ENCODE results near the gene POLD4. TPM values are rescaled to one million over a fixed set of nuclear protein-coding genes. Genes with fewer than 3 reads are reported as not detected.
A peak's percentile ranks its signal among the peaks of the same experiment; 100 is the strongest.

Gene POLD4
- polyA plus RNA-seq, 6 donors from 2014 or later = 340 to 535 (median 458) TPM

- no peak for ATAC-seq (ENCODE audit: low read depth in 2 of 2)
- no peak for DNase-seq
- H3K9me3 Mint-ChIP-seq = no peaks in the 10 kb centered on the region
- peak overlapping the region in 2 of 6 donors; percentile 95 for H3K27ac Mint-ChIP-seq
- peak overlapping the region; percentile 86 to 96 (median 94) for H3K4me3 Mint-ChIP-seq
- no peaks in the 10 kb centered on the region for H3K36me3 Mint-ChIP-seq
- no peaks in the 10 kb centered on the region for H3K27me3 Mint-ChIP-seq
- peaks cover 62 to 76% (median 68%) of the 10 kb centered on the region in 3 donors for H3K4me1 Mint-ChIP-seq
Observed at GRCh38 chr11:67372321-67372992, 19.1 kb upstream of the POLD4 start.

- no peak for ATAC-seq (ENCODE audit: low read depth in 2 of 2)
- no peak for DNase-seq
- H3K27ac Mint-ChIP-seq = peak overlapping the region; percentile 63 to 95 (median 93)
- no peaks in the 10 kb centered on the region for H3K27me3 Mint-ChIP-seq
- no peaks in the 10 kb centered on the region for H3K9me3 Mint-ChIP-seq
- peaks cover 61 to 76% (median 69%) of the 10 kb centered on the region in 3 donors for H3K4me1 Mint-ChIP-seq
- no peaks in the 10 kb centered on the region for H3K36me3 Mint-ChIP-seq
- peak overlapping the region; percentile 86 to 96 (median 94) for H3K4me3 Mint-ChIP-seq
Observed at GRCh38 chr11:67371911-67372320, 18.6 kb upstream of the POLD4 start.

- DNase-seq (peak; percentile 37), ATAC-seq (ENCODE audit: low read depth in 2 of 2) (peak; percentile 28 to 32)
- H3K27me3 Mint-ChIP-seq = no peaks in the 10 kb centered on the region
- peaks cover 0 to under 1% of the 10 kb centered on the region in 2 donors for H3K36me3 Mint-ChIP-seq
- H3K9me3 Mint-ChIP-seq = no peaks in the 10 kb centered on the region
- H3K4me1 Mint-ChIP-seq = peaks cover 66 to 77% (median 73%) of the 10 kb centered on the region in 3 donors
- H3K4me3 Mint-ChIP-seq = peak overlapping the region; percentile 86 to 96 (median 94)
- H3K27ac Mint-ChIP-seq = peak overlapping the region in 5 of 6 donors; percentile 64 to 95 (median 92)
Observed at GRCh38 chr11:67371189-67371910, 18.0 kb upstream of the POLD4 start.

GRCh38 chr11:67370351-67371076 lies 17.2 kb upstream of the POLD4 start:
- Mint-ChIP-seq H3K4me3 (peak overlapping the region; percentile 50 to 96 (median 92)), H3K4me1 (peaks cover 74 to 77% (median 77%) of the 10 kb centered on the region in 3 donors), H3K36me3 (peaks cover 0 to 9% of the 10 kb centered on the region in 2 donors), H3K27ac (peak overlapping the region in 5 of 6 donors; percentile 44 to 94 (median 79)), H3K27me3 (no peaks in the 10 kb centered on the region), H3K9me3 (no peaks in the 10 kb centered on the region)
- ATAC-seq (ENCODE audit: low read depth in 2 of 2) (no peak), DNase-seq (no peak)

GRCh38 chr11:67369801-67370284 lies 16.5 kb upstream of the POLD4 start:
- peaks cover 76 to 82% (median 79%) of the 10 kb centered on the region in 3 donors for H3K4me1 Mint-ChIP-seq
- no peaks in the 10 kb centered on the region for H3K9me3 Mint-ChIP-seq
- ATAC-seq (ENCODE audit: low read depth in 2 of 2) (no peak), DNase-seq (no peak)
- H3K4me3 Mint-ChIP-seq = peak overlapping the region in 7 of 8 donors; percentile 61 to 93 (median 71)
- peaks cover 0 to 14% of the 10 kb centered on the region in 2 donors for H3K36me3 Mint-ChIP-seq
- peak overlapping the region in 3 of 6 donors; percentile 77 to 84 (median 79) for H3K27ac Mint-ChIP-seq
- H3K27me3 Mint-ChIP-seq = no peaks in the 10 kb centered on the region

- DNase-seq (no peak), ATAC-seq (ENCODE audit: low read depth in 2 of 2) (no peak)
- H3K4me3 Mint-ChIP-seq = peak overlapping the region; percentile 12 to 93 (median 71)
- H3K4me1 Mint-ChIP-seq = peaks cover 78 to 82% (median 79%) of the 10 kb centered on the region in 3 donors
- peaks cover 0 to 18% of the 10 kb centered on the region in 2 donors for H3K36me3 Mint-ChIP-seq
- no peaks in the 10 kb centered on the region for H3K27me3 Mint-ChIP-seq
- H3K27ac Mint-ChIP-seq = peak overlapping the region in 5 of 6 donors; percentile 18 to 84 (median 77)
- H3K9me3 Mint-ChIP-seq = no peaks in the 10 kb centered on the region
Observed at GRCh38 chr11:67369275-67369674, 15.9 kb upstream of the POLD4 start.

GRCh38 chr11:67368621-67369020 lies 15.3 kb upstream of the POLD4 start:
- peaks cover 80 to 83% (median 81%) of the 10 kb centered on the region in 3 donors for H3K4me1 Mint-ChIP-seq
- DNase-seq (peak; percentile 37), ATAC-seq (ENCODE audit: low read depth in 2 of 2) (no peak)
- H3K4me3 Mint-ChIP-seq = peak overlapping the region; percentile 61 to 93 (median 75)
- H3K36me3 Mint-ChIP-seq = peaks cover 0 to 18% of the 10 kb centered on the region in 2 donors
- peak overlapping the region; percentile 1 to 88 (median 82) for H3K27ac Mint-ChIP-seq
- H3K9me3 Mint-ChIP-seq = no peaks in the 10 kb centered on the region
- H3K27me3 Mint-ChIP-seq = no peaks in the 10 kb centered on the region

- peaks cover 83 to 91% (median 89%) of the 10 kb centered on the region in 3 donors for H3K4me1 Mint-ChIP-seq
- H3K9me3 Mint-ChIP-seq = no peaks in the 10 kb centered on the region
- H3K27ac Mint-ChIP-seq = peak overlapping the region; percentile 60 to 88 (median 80)
- peak overlapping the region; percentile 62 to 93 (median 75) for H3K4me3 Mint-ChIP-seq
- ATAC-seq (ENCODE audit: low read depth in 2 of 2) = no peak
- H3K27me3 Mint-ChIP-seq = no peaks in the 10 kb centered on the region
- peaks cover 3 to 18% of the 10 kb centered on the region in 2 donors for H3K36me3 Mint-ChIP-seq
- no peak for DNase-seq
Observed at GRCh38 chr11:67367761-67368227, 14.4 kb upstream of the POLD4 start.

- ATAC-seq (ENCODE audit: low read depth in 2 of 2) (peak; percentile 40 to 43), DNase-seq (no peak)
- Mint-ChIP-seq H3K4me1 (peaks cover 85 to 98% (median 95%) of the 10 kb centered on the region in 3 donors), H3K27ac (peak overlapping the region in 5 of 6 donors; percentile 60 to 98 (median 80)), H3K36me3 (peaks cover 6 to 18% of the 10 kb centered on the region in 2 donors), H3K4me3 (peak overlapping the region; percentile 62 to 93 (median 77)), H3K27me3 (no peaks in the 10 kb centered on the region), H3K9me3 (no peaks in the 10 kb centered on the region)
Observed at GRCh38 chr11:67366961-67367760, 13.8 kb upstream of the POLD4 start.

- Mint-ChIP-seq H3K9me3 (no peaks in the 10 kb centered on the region), H3K36me3 (peaks cover 6 to 18% of the 10 kb centered on the region in 2 donors), H3K4me3 (peak overlapping the region; percentile 52 to 93 (median 80)), H3K27ac (peak overlapping the region in 3 of 6 donors; percentile 7 to 98 (median 84)), H3K27me3 (no peaks in the 10 kb centered on the region), H3K4me1 (peaks cover 83 to 98% (median 97%) of the 10 kb centered on the region in 3 donors)
- DNase-seq = no peak
- ATAC-seq (ENCODE audit: low read depth in 2 of 2) = no peak
Observed at GRCh38 chr11:67366546-67366945, 13.2 kb upstream of the POLD4 start.

GRCh38 chr11:67365736-67366444 lies 12.5 kb upstream of the POLD4 start:
- H3K27ac Mint-ChIP-seq = peak overlapping the region in 5 of 6 donors; percentile 81 to 98 (median 90)
- ATAC-seq (ENCODE audit: low read depth in 2 of 2) = no peak
- no peaks in the 10 kb centered on the region for H3K9me3 Mint-ChIP-seq
- peaks cover 6 to 18% of the 10 kb centered on the region in 2 donors for H3K36me3 Mint-ChIP-seq
- no peak for DNase-seq
- no peaks in the 10 kb centered on the region for H3K27me3 Mint-ChIP-seq
- H3K4me3 Mint-ChIP-seq = peak overlapping the region in 7 of 8 donors; percentile 52 to 93 (median 83)
- peaks cover 82 to 97% (median 96%) of the 10 kb centered on the region in 3 donors for H3K4me1 Mint-ChIP-seq
